ENCODE measurements around the gene DEDD2. TPM values are rescaled to one million over a fixed set of nuclear protein-coding genes. Genes with fewer than 3 reads are reported as not detected.

DEDD2 gene
- total RNA-seq, 1 donor: 78.1 TPM

DNA sequence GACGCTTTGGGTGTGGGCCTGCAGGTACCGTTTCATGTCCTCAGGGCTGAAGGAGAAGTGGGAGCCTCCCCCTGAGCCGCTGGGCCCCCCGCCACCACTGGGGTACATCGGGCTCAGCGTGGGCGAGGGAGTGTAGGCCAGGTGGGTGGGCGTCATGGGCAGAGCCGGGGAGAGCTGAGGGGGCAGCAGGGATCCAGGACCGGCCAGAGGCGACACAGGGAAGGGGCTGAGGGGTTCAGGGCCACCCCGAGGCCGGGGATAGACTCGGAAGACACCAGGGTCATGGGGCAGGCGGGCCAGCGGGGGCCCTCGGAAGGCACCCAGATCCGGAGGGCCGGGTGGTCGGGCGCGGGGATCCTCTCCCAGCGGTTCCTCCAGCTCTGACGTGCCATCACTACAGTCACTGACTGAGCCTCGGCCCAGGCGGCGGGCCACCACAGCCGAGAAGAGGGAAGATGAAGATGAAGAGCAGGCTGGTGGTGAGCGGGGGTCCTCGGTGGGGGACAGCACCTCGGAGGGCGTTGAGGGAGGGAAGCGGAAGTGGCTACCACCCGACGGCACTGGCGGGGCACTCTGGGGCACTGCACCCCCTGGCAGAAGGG is 31.8 kb upstream of the DEDD2 start:
- no peak for DNase-seq (ENCODE audit: low read depth in 2 of 3, low spot score in 2 of 3)

- no peak for DNase-seq (ENCODE audit: low read depth in 2 of 3, low spot score in 2 of 3)
Observed at GRCh38 chr19:42248270-42249148, 31.0 kb upstream of the DEDD2 start.

DNA sequence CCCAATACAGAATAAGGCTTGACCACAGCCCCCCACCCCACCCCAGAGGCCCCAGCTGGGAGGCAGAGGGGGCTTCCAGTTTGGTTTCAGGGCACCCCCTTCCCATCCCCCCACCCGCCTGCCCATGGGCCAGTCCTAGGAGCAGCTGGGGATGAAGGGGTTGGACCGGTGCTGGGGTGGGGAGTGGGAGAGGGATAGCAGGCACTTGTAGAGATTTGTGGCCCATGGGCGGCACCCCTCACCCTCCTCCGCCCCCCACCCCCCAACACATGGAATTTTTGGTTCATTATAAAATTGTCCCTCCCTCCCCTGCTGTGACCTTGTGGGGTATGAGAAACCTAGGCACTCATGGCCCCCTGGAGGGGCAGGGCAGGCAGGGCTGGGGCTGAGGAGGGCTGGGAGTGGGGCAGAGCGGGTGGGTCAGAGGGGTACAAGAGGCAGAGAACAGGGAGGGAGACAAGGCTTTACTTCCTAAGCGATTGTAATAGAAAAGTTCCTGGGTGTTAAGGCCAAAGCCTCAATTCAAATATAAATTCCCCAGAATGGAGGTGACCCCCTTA is 30.2 kb upstream of the DEDD2 start:
- DNase-seq (ENCODE audit: low read depth in 2 of 3, low spot score in 2 of 3): no peak

DNA sequence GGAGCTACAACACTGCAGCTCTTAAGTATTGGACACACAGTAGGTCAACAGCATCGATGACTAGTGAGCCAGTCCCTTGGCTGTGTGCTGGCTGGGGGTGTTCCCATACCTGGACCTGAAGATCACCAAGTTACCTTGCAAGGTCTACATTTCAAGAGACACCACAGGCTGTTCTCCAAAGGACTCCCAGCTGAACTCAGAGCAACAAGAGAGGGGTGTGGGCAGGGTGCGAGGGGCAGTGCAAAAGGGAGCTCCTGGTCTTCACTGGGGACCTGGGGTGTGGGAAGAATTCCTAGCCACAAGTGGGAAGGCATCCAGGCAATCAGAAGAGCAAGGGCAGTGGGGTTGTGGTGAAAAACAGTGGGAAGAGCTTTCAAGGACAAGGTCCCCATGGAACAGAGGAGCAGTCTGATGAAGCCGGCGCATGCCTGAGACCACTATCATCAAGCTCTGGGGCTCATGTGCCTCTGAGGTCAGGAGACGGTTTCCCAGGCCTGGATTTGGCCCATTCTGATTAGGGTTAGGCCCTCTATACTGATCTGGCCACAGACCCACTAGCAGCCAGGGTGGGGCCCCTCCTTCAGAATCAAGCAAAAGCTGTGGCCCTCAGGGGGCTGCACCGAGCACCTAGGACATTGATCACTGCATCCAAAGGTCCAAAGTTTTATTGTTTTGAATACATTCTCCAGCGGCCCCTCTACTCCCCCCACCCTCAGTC is 29.6 kb upstream of the DEDD2 start:
- no peak for DNase-seq (ENCODE audit: low read depth in 2 of 3, low spot score in 2 of 3)

DNA sequence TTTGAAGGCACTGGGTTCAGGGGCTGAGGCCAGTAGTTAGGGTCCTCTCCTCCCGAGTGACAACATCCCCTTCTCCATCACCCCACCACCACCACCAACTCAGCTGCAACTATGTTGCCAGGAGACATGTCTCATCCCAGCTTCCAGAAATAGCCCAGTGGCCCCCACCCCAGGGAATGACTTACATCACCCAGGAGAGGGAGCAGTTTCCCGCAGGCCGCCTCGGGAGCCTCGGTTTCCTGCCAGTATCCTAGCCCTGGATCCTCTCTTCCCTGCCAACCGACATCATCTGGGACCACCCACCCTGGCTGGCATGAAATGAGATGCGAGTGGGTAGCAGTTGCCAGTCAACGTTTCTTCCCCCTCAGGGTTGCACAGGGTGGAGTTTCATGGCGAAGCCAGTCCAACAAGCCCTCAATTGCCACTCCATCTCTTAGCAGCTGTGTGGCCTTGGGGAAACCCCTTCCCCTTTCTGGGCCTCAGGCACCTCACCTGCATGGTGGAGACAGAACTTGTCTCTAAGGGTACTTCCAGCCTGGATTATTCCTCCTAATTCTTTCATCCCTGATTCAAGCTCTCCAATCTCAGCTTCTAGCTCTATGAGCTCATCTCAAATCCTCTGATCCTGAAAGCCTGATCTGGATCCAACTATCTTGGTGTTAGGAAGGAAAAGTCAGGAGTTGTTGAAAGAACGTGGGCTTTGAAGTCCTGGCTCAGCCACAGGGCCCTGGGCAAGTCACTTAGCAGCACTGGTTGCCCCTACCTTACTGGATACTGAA is 28.9 kb upstream of the DEDD2 start:
- no peak for DNase-seq (ENCODE audit: low read depth in 2 of 3, low spot score in 2 of 3)

DNA sequence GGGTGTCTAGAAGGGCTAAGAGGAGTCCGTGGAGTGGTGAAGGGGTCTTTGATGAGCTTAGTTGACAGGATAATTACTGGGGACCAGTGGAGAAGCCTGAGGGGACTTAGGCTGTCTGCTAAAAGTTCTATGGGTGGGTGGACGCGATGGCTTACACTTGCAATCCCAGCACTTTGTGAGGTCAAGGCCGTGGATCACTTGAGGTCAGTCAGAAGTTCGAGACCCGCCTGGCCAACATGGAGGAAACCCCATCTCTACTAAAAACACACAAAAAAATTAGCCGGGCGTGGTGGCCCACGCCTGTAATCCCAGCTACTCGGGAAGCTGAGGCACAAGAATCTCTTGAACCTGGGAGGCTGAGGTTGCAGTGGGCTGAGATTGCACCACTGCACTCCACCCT is 27.8 kb upstream of the DEDD2 start:
- DNase-seq (ENCODE audit: low read depth in 2 of 3, low spot score in 2 of 3): no peak

- peak; percentile 81 to 96 (median 95) for DNase-seq (ENCODE audit: low read depth in 2 of 3, low spot score in 2 of 3)
Observed at GRCh38 chr19:42244347-42245220, 27.1 kb upstream of the DEDD2 start.

GRCh38 chr19:42242512-42243409 is 25.3 kb upstream of the DEDD2 start, which contains the start of gene GSK3A:
TSS of gene GSK3A (minus strand) at chr19:42242602. CDS start at chr19:42242465, 137 bp downstream.
- peak; percentile 93 to 99 (median 99) for DNase-seq (ENCODE audit: low read depth in 2 of 3, low spot score in 2 of 3)

DNA sequence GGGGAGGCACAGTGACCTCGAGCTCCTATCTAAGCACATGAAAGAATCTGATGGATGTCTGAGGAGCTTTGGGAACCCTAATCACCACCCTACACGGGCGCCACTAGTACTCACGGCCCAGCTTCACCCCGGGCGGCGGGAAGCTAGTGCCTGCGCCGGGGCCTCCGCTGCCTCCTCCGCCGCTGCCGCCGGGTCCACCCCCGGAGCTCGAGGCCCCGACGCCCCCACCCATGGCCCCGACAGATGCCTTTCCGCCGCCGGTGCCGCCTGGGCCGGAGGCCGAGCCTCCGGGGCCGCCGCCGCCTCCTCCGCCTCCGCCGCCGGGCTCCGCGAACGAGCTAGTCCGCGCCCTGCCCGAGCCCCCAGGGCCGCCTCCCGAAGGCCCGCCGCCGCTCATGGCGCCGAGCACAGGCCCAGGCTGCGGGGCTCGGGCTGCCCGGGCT is 24.6 kb upstream of the DEDD2 start:
- DNase-seq (ENCODE audit: low read depth in 2 of 3, low spot score in 2 of 3): no peak

DNA sequence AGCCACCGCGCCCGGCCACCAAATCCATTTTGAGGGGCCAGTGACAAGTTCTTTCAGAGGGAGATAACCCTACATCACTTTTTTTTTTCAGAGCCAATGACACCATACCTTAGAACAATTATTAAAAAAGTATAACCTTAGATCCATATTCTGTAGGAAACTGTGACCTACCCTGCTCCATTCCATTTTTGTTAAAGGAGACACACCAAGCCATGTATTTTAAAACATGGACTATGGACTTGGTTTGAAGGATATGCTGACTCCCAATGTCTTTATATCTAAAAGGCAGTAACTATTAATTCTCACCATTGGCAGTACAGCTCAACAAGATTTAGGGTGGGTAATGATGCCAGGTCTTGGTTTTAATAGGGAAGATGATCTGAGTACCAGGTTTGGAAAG is 23.8 kb upstream of the DEDD2 start:
- no peak for DNase-seq (ENCODE audit: low read depth in 2 of 3, low spot score in 2 of 3)

DNA sequence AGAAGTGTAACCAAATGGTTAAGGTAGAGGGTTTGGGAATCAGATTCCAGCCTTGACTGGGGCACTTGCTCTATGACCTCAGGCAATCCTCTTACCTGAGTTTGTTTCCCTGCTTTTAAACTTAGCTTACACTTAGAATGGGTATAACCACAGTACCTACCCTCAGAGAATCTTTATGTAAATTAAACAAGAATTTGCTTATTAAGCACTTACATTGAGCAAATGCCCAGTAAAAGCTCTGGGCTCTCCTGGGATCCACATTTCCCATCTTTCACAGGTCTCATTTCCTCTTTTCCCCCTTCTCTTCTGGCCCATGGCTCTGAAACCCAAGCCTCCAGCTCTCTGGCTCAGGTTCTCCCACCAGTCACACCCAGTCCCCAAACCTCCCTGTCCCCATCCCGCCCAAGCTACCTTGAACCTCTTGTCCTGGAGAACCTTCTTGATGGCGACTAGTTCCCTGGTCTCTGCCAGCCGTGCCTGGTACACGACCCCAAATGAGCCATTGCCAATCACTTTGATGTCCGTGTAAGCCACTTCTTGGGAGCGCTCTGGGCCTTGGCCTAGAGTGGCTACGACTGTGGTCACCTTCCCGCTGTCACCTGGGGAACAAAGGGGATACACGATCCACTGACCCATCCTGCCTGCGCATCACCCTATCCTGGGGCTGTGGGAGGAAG is 22.2 kb upstream of the DEDD2 start:
- DNase-seq (ENCODE audit: low read depth in 2 of 3, low spot score in 2 of 3): no peak

DNA sequence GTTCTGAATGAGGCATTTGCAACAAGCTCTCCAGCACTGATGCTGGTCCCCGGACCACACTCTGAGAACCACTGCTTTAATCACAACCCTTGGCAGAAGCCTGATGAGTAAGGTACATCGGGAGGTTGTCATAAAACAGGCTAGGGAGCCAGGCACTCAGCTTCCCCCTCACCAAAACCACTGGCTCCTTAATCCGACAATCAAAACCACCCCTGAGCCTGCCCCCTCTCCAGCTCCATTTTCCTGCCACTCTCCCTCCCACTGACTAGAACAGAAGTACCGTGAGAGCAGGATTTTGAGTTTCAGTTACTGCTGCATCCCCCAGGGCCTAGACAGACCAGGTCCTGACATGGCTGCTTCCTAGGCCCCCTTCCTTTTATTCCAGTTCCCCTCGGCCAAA is 17.7 kb upstream of the DEDD2 start:
- no peak for DNase-seq (ENCODE audit: low read depth in 2 of 3, low spot score in 2 of 3)

GRCh38 chr19:42234364-42234763 is 16.9 kb upstream of the DEDD2 start:
- no peak for DNase-seq (ENCODE audit: low read depth in 2 of 3, low spot score in 2 of 3)

GRCh38 chr19:42233678-42234292 is 16.3 kb upstream of the DEDD2 start:
- no peak for DNase-seq (ENCODE audit: low read depth in 2 of 3, low spot score in 2 of 3)

- no peak for DNase-seq (ENCODE audit: low read depth in 2 of 3, low spot score in 2 of 3)
Observed at GRCh38 chr19:42233106-42233505, 15.6 kb upstream of the DEDD2 start.

GRCh38 chr19:42232435-42232834 is 15.0 kb upstream of the DEDD2 start:
- no peak for DNase-seq (ENCODE audit: low read depth in 2 of 3, low spot score in 2 of 3)

DNA sequence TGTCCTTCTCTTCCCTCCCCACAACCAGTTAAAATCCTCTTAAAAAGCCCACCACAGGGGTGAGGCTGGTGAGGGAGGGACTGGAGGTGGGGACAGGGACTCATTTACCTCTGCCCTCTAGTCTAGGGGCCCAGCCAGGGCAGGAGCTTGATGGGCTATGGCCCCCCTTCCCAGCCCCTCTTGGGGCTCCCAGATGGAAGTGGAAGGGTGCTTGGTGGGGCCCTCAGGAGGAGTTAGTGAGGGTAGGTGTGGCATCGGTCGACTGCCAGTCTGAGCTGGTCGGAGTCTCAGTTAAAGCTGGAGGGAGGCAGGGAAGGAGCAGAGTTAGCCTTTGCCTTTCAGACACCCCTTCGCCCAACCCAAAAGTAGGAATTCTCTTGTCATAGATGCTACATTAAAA is 13.1 kb upstream of the DEDD2 start:
- no peak for DNase-seq (ENCODE audit: low read depth in 2 of 3, low spot score in 2 of 3)

Measured in hematopoietic multipotent progenitor cell (in vitro differentiated cells).